Thoracic aorta (tissue), 2 donors: ENCODE results near the gene TMEM267. TPM values are rescaled to one million over a fixed set of nuclear protein-coding genes. Genes with fewer than 3 reads are reported as not detected.
"Not testable (repeated sequence)": the region's sequence is repeated elsewhere in the genome, so short reads cannot be mapped to it uniquely, and the experiment has no call there.

ENCODE experiments used
- ATAC-seq: fragments of 150-250 bp; one replicate; pipeline ENCODE4 v1.8.0; 2017; ENCODE audit warnings: low read depth; ENCODE audit not compliant: insufficient number of reproducible peaks, low FRiP score
- DNase-seq: peaks from one replicate; pipeline ENCODE4 v3.0.0-alpha.2; 2020; ENCODE audit warnings: low spot score
- H3K27ac ChIP-seq, 2 donors: fragments of 200-600 bp; sonication (generic); 1 replicate in 1 of 2; 2 replicates in 1 of 2; pipeline ENCODE4 v1.5.1; 2016; ENCODE audit warnings: mild to moderate bottlenecking in 2 of 2, moderate library complexity in 2 of 2
- H3K27me3 ChIP-seq: fragments of 200-600 bp; sonication (generic); replicated peaks from 2 replicates; pipeline ENCODE4 v1.6.0; 2016; ENCODE audit warnings: mild to moderate bottlenecking; ENCODE audit not compliant: insufficient read depth
- H3K36me3 ChIP-seq: fragments of 200-600 bp; sonication (generic); one replicate; pipeline ENCODE4 v1.5.1; 2016
- H3K4me1 ChIP-seq, 2 donors: fragments of 200-600 bp; sonication (generic); 1 replicate in 1 of 2; 2 replicates in 1 of 2; pipeline versions ENCODE4 v1.5.1 to v1.6.0; 2016; ENCODE audit warnings: low read depth in 2 of 2, mild to moderate bottlenecking in 1 of 2; ENCODE audit not compliant: control insufficient read depth in 1 of 2
- H3K4me3 ChIP-seq: fragments of 200-600 bp; sonication (generic); 2 replicates; pipeline ENCODE4 v1.5.1; 2016; ENCODE audit warnings: mild to moderate bottlenecking
- H3K9me3 ChIP-seq: fragments of 200-600 bp; sonication (generic); 2 replicates; pipeline ENCODE4 v1.5.1; 2016
- total RNA-seq, 2 donors: library from RNA; depleted of rRNA; stranded (reverse); fragments of >200 nt; gene quantifications; one replicate each; pipeline versions ENCODE4 v1.1.0 to v1.2.3, GENCODE V29; 2016
- TF ChIP-seq, protein P1 (sequence below): fragments of 200-600 bp; sonication (generic); IDR thresholded peaks from one replicate; pipeline ENCODE4 v1.5.1; 2019; ENCODE audit warnings: antibody characterized with exemption

The TMEM267 gene
- total RNA-seq, 2 donors from 2014 or later: 9.5 to 22.5 TPM

DNA sequence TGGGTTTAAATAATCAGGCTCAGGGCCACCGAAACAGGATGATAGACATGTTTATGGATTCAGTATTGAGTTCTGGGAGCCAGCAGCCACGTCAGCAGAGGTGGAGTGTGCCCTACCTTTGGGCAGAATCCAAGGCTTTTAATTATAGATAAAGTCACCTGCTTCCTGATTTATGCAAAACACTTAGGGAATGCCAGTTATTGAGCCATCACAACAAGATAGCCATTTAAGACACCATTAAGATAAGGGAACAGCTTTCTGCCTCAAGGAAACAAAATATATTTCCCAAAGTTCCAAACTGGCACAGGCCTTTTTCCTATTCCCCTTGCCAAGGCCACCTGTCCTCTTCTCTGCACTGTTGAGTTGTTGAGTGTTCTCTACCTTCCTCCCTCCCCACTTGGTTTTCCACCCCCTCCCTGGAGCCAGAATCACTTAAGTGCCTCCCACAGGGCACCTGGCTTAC lies 73.8 kb downstream of the TMEM267 start:
- no peak overlapping the region for H3K4me3 ChIP-seq
- TF ChIP-seq, protein P1, sequence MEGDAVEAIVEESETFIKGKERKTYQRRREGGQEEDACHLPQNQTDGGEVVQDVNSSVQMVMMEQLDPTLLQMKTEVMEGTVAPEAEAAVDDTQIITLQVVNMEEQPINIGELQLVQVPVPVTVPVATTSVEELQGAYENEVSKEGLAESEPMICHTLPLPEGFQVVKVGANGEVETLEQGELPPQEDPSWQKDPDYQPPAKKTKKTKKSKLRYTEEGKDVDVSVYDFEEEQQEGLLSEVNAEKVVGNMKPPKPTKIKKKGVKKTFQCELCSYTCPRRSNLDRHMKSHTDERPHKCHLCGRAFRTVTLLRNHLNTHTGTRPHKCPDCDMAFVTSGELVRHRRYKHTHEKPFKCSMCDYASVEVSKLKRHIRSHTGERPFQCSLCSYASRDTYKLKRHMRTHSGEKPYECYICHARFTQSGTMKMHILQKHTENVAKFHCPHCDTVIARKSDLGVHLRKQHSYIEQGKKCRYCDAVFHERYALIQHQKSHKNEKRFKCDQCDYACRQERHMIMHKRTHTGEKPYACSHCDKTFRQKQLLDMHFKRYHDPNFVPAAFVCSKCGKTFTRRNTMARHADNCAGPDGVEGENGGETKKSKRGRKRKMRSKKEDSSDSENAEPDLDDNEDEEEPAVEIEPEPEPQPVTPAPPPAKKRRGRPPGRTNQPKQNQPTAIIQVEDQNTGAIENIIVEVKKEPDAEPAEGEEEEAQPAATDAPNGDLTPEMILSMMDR: no peak
- ATAC-seq (no peak), DNase-seq (no peak)
- no peak overlapping the region for H3K27ac ChIP-seq
- H3K36me3 ChIP-seq: no peaks in the 10 kb centered on the region
- H3K27me3 ChIP-seq: no peaks in the 10 kb centered on the region
- no peaks in the 10 kb centered on the region for H3K4me1 ChIP-seq
- H3K9me3 ChIP-seq: no peaks in the 10 kb centered on the region

GRCh38 chr5:43402524-43403066 lies 81.1 kb downstream of the TMEM267 start:
- H3K27ac ChIP-seq, ATAC-seq, H3K36me3 ChIP-seq, H3K27me3 ChIP-seq, H3K9me3 ChIP-seq, DNase-seq, H3K4me3 ChIP-seq, H3K4me1 ChIP-seq: not testable (repeated sequence)

DNA sequence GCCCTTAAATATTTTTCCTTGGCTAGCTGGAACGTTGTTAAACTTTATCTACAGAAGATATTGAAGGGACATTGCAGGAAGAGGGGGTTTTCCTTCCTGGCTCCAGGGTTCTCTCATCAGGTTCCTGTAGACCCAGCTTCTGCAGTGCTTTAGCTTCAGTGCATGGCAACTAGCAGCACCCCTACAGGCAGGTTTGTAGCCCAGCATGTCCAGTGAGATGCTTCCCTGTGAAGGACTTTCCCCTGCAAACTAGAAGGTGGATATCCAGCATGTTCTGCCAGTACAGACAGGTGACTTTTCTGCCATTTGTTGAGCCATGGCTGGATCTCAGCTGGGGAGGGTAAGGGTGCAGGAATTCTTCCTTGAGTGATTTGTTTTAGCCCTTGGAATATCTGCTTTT lies 81.8 kb downstream of the TMEM267 start:
- no peak overlapping the region for H3K27ac ChIP-seq
- no peaks in the 10 kb centered on the region for H3K27me3 ChIP-seq
- DNase-seq (no peak), ATAC-seq (no peak)
- H3K36me3 ChIP-seq: no peaks in the 10 kb centered on the region
- no peaks in the 10 kb centered on the region for H3K9me3 ChIP-seq
- no peak overlapping the region for H3K4me3 ChIP-seq
- peaks cover 0 to 3% of the 10 kb centered on the region in 2 donors for H3K4me1 ChIP-seq
- TF ChIP-seq, protein P1: no peak

GRCh38 chr5:43400082-43400481 lies 83.6 kb downstream of the TMEM267 start:
- Histone ChIP-seq H3K27ac (no peak overlapping the region), H3K36me3 (no peaks in the 10 kb centered on the region), H3K27me3 (no peaks in the 10 kb centered on the region), H3K9me3 (no peaks in the 10 kb centered on the region), H3K4me3 (no peak overlapping the region), H3K4me1 (peaks cover 0 to 3% of the 10 kb centered on the region in 2 donors)
- TF ChIP-seq, protein P1: no peak
- ATAC-seq: no peak
- no peak for DNase-seq

- DNase-seq: no peak
- Histone ChIP-seq H3K9me3 (no peaks in the 10 kb centered on the region), H3K4me3 (peak overlapping the region; percentile 83), H3K27ac (peak overlapping the region; percentile 38 to 47), H3K4me1 (peaks cover 0 to 3% of the 10 kb centered on the region in 2 donors), H3K27me3 (no peaks in the 10 kb centered on the region), H3K36me3 (no peaks in the 10 kb centered on the region)
- TF ChIP-seq, protein P1: no peak
- ATAC-seq: peak; percentile 36
Measured at GRCh38 chr5:43396762-43397304, 86.8 kb downstream of the TMEM267 start.

Other genes with a start within 250 kb of the TMEM267 start
- 10 to 100 TPM; 13.3 to 17.6 TPM for gene HMGCS1, start 170.5 kb downstream of the TMEM267 start, total RNA-seq
- 10 to 100 TPM in 1 of 2 donors, 1 to 10 TPM in 1; 4.3 to 24.2 TPM for gene CCL28, start 71.5 kb downstream of the TMEM267 start, total RNA-seq
- gene C5orf34, start 31.3 kb upstream of the TMEM267 start, total RNA-seq: 1 to 10 TPM in 1 of 2 donors, under 1 TPM in 1; 0.85 to 3.0 TPM
- 10 to 100 TPM; 74.1 to 81.6 TPM for gene PAIP1, start 73.2 kb upstream of the TMEM267 start, total RNA-seq
- 10 to 100 TPM; 27.9 to 28.9 TPM for gene NNT, start 119.3 kb upstream of the TMEM267 start, total RNA-seq